ENCODE data around the gene MRPL48. TPM values are rescaled to one million over a fixed set of nuclear protein-coding genes. Genes with fewer than 3 reads are reported as not detected.
A peak's percentile ranks its signal among the peaks of the same experiment; 100 is the strongest.

Gene MRPL48
- total and polyA plus RNA-seq, 2 of the 8 experiments (the other 6 are each of a cell fraction or from before 2014, with no cell fraction given): 34.9 to 59.9 TPM

- peaks cover 0 to 3% of the 10 kb centered on the region in 2 experiments; a peak in 1 of 4 replicates for H3K79me2 ChIP-seq (ENCODE audit: control insufficient read depth in 1 of 2, insufficient read depth in 2 of 2, low read length in 2 of 2)
- no peak overlapping the region for H2AFZ ChIP-seq (ENCODE audit: low read length)
- peaks cover 0 to 11% of the 10 kb centered on the region in 2 experiments for H4K20me1 ChIP-seq (replicated peaks in 1 of 2; ENCODE audit: control insufficient read depth in 1 of 2, insufficient read depth in 2 of 2, low read length in 2 of 2)
- no peak overlapping the region for H3K18ac ChIP-seq (ENCODE audit: extremely low read depth, low read length)
- H2BK15ac ChIP-seq (ENCODE audit: low read length): no peak overlapping the region
- no peak overlapping the region for H4K8ac ChIP-seq (ENCODE audit: extremely low read depth, insufficient read depth, low read length)
- no peak for FAIRE-seq
- no peaks in the 10 kb centered on the region for H3K23me2 ChIP-seq (ENCODE audit: low read depth, low read length)
- no peaks in the 10 kb centered on the region for H3K9me3 ChIP-seq (ENCODE audit: insufficient read depth in 2 of 2, low read depth in 1 of 2, low read length in 1 of 2)
- H3K79me1 ChIP-seq (ENCODE audit: low read depth, low read length): 0 out of 2 replicates have a peak, but pooled peaks cover 2% of the 10 kb centered on the region
- H2BK20ac ChIP-seq (ENCODE audit: low read length): no peak overlapping the region
- H3K4me3 ChIP-seq (ENCODE audit: extremely low read depth in 1 of 4, insufficient read depth in 2 of 4, low read depth in 3 of 4, low read length in 4 of 4): no peak overlapping the region
- H2BK120ac ChIP-seq (replicated peaks; ENCODE audit: low read depth, low read length): no peak overlapping the region
- no peak overlapping the region for H3K56ac ChIP-seq (replicated peaks; ENCODE audit: insufficient read length, low read depth, low read length)
- DNase-seq (ENCODE audit: low read depth in 1 of 2, low spot score in 2 of 2): no peak
- no peak overlapping the region for H3K4me2 ChIP-seq (ENCODE audit: insufficient read depth in 1 of 2, low read depth in 2 of 2, low read length in 2 of 2)
- H2AK5ac ChIP-seq (ENCODE audit: low read depth, low read length): no peak overlapping the region
- H3K27ac ChIP-seq (ENCODE audit: low read depth, low read length): no peak overlapping the region
- no peak overlapping the region for H4K91ac ChIP-seq (replicated peaks; ENCODE audit: insufficient read length, low read length)
- peak overlapping the region; percentile 15; the same call in 1 of the 2 replicates for H2BK5ac ChIP-seq (ENCODE audit: low read depth, low read length)
- H4K5ac ChIP-seq (ENCODE audit: insufficient read length, low read depth, low read length): no peak overlapping the region
- ChIA-PET POLR2A (ENCODE audit: partially characterized antibody) (interaction anchor here (0.7 to 2.6 kb wide), 7 partner anchors 9 to 964 kb away, joined by 3 to 19 read pairs (median 9); partner anchors contain the start of gene MRPL48), CTCF (ENCODE audit: partially characterized antibody) (interaction anchor here (0.7 to 2.2 kb wide), 4 partner anchors 8 to 135 kb away, joined by 3 to 6 read pairs (median 4); no protein-coding TSS in a partner anchor)
- no peak overlapping the region; a peak in 1 of 7 replicates for H3K9ac ChIP-seq (replicated peaks in 1 of 4; ENCODE audit: extremely low read depth in 1 of 4, low read depth in 3 of 4, low read length in 3 of 4)
- no peak overlapping the region for H2BK12ac ChIP-seq (ENCODE audit: low read depth, low read length)
- H3K36me3 ChIP-seq (ENCODE audit: control insufficient read depth in 2 of 4, insufficient read depth in 4 of 4, low read length in 3 of 4): no peaks in the 10 kb centered on the region
- H3K4me1 ChIP-seq (replicated peaks in 1 of 4; ENCODE audit: control insufficient read depth in 3 of 4, insufficient read depth in 4 of 4, low read length in 3 of 4): peaks cover 0 to 2% (median 0%) of the 10 kb centered on the region in 4 experiments; a peak in 1 of 7 replicates
- H3K14ac ChIP-seq (ENCODE audit: insufficient read length): no peak overlapping the region
- 97% methylated on average over 10 of the region's 10 CpGs; no CpG with 5 or more reads in 1 of the 2 experiments for WGBS, 2 experiments (ENCODE audit: extremely low coverage in 1 of 2, insufficient coverage in 1 of 2, insufficient read length in 1 of 2, insufficient replicate concordance in 2 of 2, low coverage in 1 of 2, low lambda C conversion rate in 2 of 2, missing lambda C conversion rate in 1 of 2)
- H3K4ac ChIP-seq (replicated peaks; ENCODE audit: insufficient read length, low read depth, low read length): no peak overlapping the region
- H3K23ac ChIP-seq (ENCODE audit: insufficient read length): no peak overlapping the region
- H3K27me3 ChIP-seq (replicated peaks in 1 of 4; ENCODE audit: control insufficient read depth in 3 of 4, extremely low read depth in 1 of 4, insufficient read depth in 3 of 4, low read length in 3 of 4): no peaks in the 10 kb centered on the region; a peak in 1 of 7 replicates
- no peak for TF ChIP-seq ATF2 (IDR thresholded peaks at IDR 0.05; ENCODE audit: low read length)
Observed at GRCh38 chr11:73797457-73797856, 9.8 kb downstream of the MRPL48 start.
